ENCODE measurements around the gene LGR4.

LGR4 gene

DNA sequence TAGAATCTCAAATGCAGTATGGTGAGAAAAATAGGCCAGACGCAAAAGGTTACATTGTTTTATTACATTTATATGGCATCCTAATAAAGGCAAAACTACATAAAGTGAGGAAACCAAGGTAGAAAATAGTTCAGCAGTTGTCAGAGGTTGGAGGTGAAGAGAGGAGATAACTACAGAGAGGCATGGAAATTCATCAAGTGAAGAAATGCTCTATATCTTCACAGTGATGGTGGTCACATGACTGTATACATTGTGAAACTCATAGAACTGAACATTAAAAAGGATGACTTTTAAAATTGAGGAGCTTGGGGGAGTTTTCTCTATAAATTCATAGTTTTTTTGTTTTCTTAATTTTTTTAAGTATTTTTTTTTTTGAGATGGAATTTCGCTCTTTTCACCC, 14.4 kb downstream of the LGR4 start:
- H3K36me3 ChIP-seq: no peaks in the 10 kb centered on the region
- DNase-seq: no peak
- no peak for TF ChIP-seq CTCF (IDR thresholded peaks at IDR 0.05; ENCODE audit: low read depth, low read length)

DNA sequence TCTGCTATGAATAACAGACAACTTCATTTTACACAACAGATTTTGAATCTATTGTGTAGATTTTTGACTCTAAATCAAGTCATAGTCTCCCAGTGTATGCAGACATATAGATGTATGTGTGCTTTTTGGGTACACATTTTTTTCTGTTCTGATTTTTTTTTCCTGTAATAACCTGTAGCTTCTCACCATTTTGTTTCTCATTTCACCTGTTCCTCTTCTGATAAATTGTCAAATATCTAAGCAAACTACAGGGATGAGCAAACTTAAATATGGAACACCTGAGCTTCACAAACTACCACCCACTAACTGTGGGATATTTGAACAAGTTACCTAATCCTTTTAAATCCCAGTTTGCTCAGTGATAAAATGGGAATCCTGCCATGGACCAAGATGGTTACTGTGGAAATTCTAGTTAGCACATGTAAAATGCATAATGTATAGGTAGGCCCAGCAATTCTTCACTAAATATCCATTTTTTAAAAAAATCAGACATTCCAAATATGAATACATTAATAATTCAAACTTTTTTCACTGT, 15.7 kb downstream of the LGR4 start:
- DNase-seq: no peak
- no peaks in the 10 kb centered on the region for H3K4me1 ChIP-seq
- TF ChIP-seq CTCF (IDR thresholded peaks at IDR 0.05; ENCODE audit: low read depth, low read length): no peak

More for the DNA sequence above, 14.4 kb downstream of the LGR4 start:
- no peaks in the 10 kb centered on the region for H3K4me1 ChIP-seq
- no peaks in the 10 kb centered on the region for H3K27me3 ChIP-seq
- H3K4me3 ChIP-seq (ENCODE audit: low read depth, low read length): no peak overlapping the region
- H3K9me3 ChIP-seq: no peaks in the 10 kb centered on the region

GRCh38 chr11:27456140-27456794, 16.3 kb downstream of the LGR4 start:
- Histone ChIP-seq H3K9me3 (no peaks in the 10 kb centered on the region), H3K4me1 (no peaks in the 10 kb centered on the region), H3K36me3 (no peaks in the 10 kb centered on the region), H3K4me3 (ENCODE audit: low read depth, low read length) (no peak overlapping the region), H3K27me3 (no peaks in the 10 kb centered on the region)
- no peak for DNase-seq
- TF ChIP-seq CTCF (IDR thresholded peaks at IDR 0.05; ENCODE audit: low read depth, low read length): no peak

More for the DNA sequence above, 15.7 kb downstream of the LGR4 start:
- no peaks in the 10 kb centered on the region for H3K27me3 ChIP-seq
- H3K9me3 ChIP-seq: no peaks in the 10 kb centered on the region
- H3K4me3 ChIP-seq (ENCODE audit: low read depth, low read length): no peak overlapping the region
- H3K36me3 ChIP-seq: no peaks in the 10 kb centered on the region

DNA sequence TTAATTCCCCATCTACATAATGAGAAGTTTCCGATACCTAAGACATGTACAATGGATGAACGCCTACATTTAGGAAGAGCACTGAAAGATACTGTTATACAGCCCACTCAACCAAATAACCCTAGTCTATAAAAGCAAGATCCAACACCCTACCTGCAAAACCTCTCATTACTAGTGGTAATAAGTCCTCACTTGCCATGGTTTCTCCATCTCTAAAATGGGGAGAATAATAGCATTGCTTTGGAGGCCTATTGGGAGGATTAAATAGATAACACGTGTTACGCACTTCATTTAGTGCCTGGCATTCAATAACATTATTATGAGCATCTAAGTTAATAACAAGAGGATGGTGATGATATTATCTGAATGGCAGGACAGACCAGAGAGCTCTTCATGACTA, 16.9 kb downstream of the LGR4 start:
- Histone ChIP-seq H3K4me1 (no peaks in the 10 kb centered on the region), H3K4me3 (ENCODE audit: low read depth, low read length) (no peak overlapping the region), H3K36me3 (no peaks in the 10 kb centered on the region), H3K9me3 (no peaks in the 10 kb centered on the region), H3K27me3 (no peaks in the 10 kb centered on the region)
- no peak for DNase-seq
- no peak for TF ChIP-seq CTCF (IDR thresholded peaks at IDR 0.05; ENCODE audit: low read depth, low read length)

DNA sequence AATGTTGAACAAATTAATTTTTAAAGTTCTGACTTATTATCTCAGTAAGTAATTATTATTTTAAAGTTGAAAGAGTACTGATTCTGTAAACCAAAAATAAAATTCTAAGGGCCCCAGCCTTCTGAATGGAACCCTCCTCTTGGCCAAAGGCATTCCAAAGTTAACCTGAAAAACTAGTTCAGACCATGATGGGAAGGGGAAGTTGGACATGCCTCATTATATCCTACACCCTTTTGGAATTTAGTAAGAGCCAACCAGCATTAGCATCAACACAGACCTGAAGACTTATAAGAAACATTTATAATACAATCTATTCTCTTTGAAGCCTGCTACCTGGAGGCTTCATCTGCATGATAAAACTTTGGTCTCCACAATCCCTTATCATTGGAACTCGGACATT, 18.9 kb downstream of the LGR4 start:
- H3K4me3 ChIP-seq (ENCODE audit: low read depth, low read length): no peak overlapping the region
- H3K36me3 ChIP-seq: no peaks in the 10 kb centered on the region
- no peaks in the 10 kb centered on the region for H3K9me3 ChIP-seq
- no peaks in the 10 kb centered on the region for H3K27me3 ChIP-seq
- DNase-seq: no peak
- TF ChIP-seq CTCF (IDR thresholded peaks at IDR 0.05; ENCODE audit: low read depth, low read length): no peak
- no peaks in the 10 kb centered on the region for H3K4me1 ChIP-seq

GRCh38 chr11:27452147-27452546, 20.4 kb downstream of the LGR4 start:
- Histone ChIP-seq H3K9me3 (no peaks in the 10 kb centered on the region), H3K4me1 (no peaks in the 10 kb centered on the region), H3K36me3 (no peaks in the 10 kb centered on the region), H3K27me3 (no peaks in the 10 kb centered on the region), H3K4me3 (ENCODE audit: low read depth, low read length) (no peak overlapping the region)
- TF ChIP-seq CTCF (IDR thresholded peaks at IDR 0.05; ENCODE audit: low read depth, low read length): no peak
- DNase-seq: no peak

Measured in BE2C (cell line).